OCI-M1 (cell line): Measurements from ENCODE around the gene ADORA2B.
"Not testable (repeated sequence)": the region's sequence is repeated elsewhere in the genome, so short reads cannot be mapped to it uniquely, and the experiment has no call there.

Experiments
- DNase-seq: peaks from one replicate; lab custom pipeline; 2025; lab: John Stamatoyannopoulos, UW

Gene ADORA2B

GRCh38 chr17:15922586-15922985 lies 22.3 kb upstream of the ADORA2B start:
- DNase-seq = no peak

- no peak for DNase-seq
Measured at GRCh38 chr17:15926039-15926740, 18.7 kb upstream of the ADORA2B start.

DNA sequence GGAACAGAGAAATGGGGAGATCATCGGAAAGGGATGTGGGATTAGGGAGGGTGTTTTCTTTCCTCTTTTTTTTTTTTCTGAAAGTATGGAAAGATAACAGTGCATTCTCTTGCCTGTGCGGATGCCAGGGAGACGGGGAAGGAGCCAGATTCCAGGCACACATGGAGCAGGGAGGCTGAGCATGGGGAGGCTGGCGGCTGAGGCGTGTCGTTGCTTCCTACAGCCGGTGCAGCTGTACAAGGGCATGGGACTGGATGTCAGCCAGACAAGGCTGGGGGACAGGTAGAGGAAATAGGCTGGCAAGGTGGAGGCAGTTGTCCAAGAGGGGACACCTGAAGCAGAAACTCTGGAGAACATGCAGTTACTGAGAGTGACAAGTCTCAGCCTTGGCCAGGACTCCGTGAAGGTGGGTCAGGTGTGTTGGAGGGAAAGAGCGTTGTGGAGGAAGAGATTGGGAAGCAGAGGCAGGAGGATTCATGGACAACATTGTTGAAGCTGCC lies 16.6 kb upstream of the ADORA2B start:
- DNase-seq = no peak

DNA sequence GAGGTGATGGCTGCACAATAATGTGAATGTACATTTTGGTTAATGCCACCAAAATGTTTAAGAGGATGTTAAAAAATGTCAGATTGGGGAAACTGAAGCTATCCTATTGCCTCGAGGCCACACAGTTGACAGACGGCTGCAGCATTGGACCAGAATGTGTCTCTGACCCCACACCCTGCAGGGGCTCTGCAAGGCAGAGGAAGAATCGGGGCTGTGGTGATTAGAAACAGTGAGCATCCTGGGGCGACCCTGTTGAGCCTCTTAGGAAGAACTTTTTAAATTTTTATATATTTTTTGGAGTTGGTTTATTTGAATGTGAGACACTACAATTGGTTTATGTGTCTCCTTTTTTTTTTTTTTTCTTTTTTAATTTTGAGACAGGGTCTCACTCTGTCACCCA lies 15.0 kb upstream of the ADORA2B start:
- DNase-seq = no peak

- no peak for DNase-seq
Measured at GRCh38 chr17:15930426-15930825, 14.5 kb upstream of the ADORA2B start.

DNA sequence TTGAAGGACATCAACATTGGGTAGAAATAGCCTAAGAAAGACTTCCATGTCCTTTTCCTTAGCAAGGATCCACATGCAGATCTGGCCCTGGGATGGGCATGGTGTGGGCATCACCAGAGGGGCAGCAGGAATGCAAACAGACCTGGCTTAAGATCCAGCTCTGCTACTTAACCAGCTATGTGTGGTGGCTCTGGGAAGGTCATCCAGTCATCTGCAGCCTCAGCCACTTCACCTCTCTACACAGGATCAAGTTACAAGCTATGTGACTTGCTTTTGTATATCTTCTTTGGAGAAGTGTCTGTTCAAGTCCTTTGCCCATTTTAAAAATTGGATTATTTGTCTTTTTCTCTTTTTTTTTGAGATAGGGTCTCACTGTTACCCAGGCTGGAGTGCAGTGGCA lies 13.5 kb upstream of the ADORA2B start:
- DNase-seq = no peak

- no peak for DNase-seq
Measured at GRCh38 chr17:15934866-15935265, 10.1 kb upstream of the ADORA2B start.

DNA sequence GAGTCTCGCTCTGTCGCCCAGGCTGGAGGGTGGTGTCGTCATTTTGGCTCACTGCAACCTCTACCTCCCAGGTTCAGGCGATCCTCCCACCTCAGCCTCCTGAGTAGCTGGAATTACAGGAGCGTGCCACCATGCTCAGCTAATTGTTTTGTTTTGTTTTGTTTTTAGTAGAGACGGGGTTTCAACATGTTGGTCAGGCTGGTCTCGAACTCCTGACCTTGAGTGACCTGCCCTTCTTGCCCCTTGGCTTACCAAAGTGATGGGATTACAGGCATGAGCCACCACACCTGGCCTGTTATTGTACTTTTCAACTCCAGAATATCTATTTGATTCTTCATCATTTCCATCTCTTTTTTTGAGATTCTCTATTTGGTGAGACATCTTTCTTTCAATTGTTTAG lies 9.0 kb upstream of the ADORA2B start:
- DNase-seq = no peak

GRCh38 chr17:15936481-15936880 lies 8.4 kb upstream of the ADORA2B start:
- DNase-seq = not testable (repeated sequence)

GRCh38 chr17:15941781-15942180 lies 3.1 kb upstream of the ADORA2B start:
- DNase-seq = no peak

DNA sequence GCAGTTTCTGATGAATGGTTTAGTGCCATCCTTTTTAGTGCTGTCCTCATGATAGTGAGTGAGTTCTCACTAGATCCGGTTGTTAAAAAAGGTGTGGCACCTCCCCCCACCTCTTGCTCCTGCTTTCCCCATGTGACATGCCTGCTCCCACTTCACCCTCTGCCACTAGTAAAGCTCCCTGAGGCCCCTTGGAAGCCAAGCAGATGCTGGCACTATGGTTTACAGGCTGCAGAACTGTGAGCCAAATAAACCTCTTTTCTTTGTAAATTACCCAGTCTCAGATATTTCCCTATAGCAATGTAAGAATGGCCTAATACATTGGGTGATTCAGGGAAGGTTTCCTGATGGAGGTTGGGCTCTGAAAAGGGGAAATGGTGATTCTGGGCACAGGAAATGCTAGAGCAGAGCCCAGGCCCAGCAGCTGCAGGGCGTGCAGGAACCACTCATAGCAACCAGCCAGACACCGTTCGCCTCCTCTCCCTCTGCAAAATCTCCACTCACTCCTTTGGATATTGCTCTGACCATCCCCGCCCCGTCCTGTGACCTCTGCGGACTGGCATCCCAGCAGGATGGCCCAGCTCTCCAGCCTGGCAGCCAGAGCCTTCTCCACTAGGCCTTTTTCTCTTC lies 2.6 kb upstream of the ADORA2B start:
- no peak for DNase-seq

- no peak for DNase-seq
Measured at GRCh38 chr17:15943971-15944758, 765 bp upstream of the ADORA2B start.

- DNase-seq = peak; percentile 46
Measured at GRCh38 chr17:15945527-15946191, 729 bp downstream of the ADORA2B start.

DNA sequence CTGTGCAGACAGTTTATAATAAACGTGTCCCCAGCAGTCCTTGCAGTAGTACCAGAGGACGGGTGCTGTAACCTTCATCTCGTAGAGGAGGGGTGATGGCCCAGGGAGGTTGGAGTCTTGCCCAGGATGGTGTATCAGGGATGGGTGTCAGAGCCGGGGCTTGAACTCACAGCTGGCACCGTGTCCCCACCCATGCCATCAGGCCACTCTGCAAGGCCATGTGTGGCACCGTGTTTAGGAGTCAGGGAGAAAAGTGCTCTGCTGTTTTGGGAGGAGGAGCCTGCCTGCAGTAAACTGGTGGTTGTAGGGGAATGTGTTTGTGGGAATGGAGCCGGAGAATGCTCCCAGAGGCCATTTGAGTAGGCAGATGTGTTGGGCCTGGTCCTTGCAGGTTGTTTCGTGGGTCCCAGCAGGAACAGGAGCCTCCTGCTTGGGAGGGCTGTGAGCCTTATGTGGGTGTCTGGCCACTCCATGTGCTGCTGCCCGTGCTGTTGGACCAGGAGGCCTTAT lies 1.7 kb downstream of the ADORA2B start:
- DNase-seq = no peak

GRCh38 chr17:15947271-15947670 lies 2.3 kb downstream of the ADORA2B start:
- DNase-seq = no peak

DNA sequence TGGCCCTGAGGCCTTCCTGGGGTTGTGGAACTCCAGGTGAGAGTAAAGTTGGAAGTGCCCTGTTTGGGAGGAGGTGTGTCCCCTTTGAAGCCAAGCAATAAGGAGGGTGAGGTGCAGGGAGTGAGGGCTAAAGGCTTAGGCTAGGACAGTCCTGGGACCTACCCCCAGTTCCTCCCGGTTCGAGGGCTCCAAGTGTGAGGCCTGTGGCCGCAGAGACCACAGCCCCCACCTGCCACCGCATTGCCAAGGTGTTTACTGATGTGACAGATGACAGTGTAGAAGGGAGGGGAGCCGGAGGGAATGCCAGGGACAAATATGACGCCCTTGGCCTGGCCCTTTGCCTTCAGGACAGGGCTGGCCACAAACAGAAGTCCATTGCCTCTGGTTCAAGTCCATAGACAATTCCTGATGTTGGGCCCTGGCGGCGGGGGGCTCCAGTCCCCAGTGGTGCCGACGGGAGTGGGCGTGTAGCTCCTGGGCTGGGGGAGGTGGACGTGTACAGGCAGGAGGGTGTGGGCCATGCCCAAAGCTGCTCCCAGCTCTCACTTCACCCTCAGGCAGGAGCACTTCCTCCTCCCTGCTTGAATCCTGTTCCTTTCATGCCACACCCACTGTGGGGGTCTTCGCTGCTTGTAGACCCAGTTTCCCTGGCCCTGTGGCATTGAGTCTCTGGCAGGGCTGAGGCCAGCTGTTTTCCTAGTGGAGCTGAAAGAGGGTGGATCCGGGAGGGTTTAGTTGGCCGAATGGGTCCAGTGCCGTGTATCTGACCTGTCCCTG lies 3.2 kb downstream of the ADORA2B start:
- DNase-seq = no peak

DNA sequence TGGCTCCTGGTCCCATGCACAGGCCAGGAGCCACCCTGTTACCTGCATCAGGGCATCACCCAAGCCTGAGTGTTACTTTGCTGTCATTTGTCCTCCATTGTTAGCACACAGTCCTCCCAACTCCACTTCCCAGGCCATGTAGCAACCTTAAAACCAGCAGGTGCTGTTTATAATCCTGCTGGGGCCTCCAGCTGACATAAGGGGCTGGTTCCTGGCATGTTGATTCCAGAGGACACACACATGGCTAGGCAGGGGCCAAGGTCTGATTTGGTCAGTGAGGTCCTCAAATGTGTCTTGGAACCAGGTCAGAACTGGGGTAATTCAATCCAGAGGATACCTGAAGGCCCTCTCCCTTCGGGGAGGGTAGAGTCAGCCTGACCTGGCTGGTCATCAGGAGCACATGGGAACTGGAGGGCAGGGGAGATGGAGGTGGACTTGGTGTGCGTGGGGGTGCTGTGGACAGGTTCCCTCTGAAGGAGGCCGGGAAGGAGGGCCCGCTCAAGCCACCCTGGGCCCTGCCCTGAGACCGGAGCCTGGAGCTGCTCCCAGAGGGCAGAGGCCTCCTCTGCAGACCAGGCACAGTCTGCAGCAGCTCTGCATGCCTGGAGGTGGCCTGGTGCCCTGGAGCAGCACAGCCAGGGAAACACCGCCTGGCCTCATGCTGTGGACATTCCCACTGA lies 6.6 kb downstream of the ADORA2B start:
- DNase-seq = no peak

GRCh38 chr17:15952048-15952532 lies 7.2 kb downstream of the ADORA2B start:
- peak; percentile 11 for DNase-seq

- no peak for DNase-seq
Measured at GRCh38 chr17:15952916-15953790, 8.2 kb downstream of the ADORA2B start.

- DNase-seq = no peak
Measured at GRCh38 chr17:15954222-15954621, 9.3 kb downstream of the ADORA2B start.
